ENCODE results near the gene ZSWIM1.
"Not testable (repeated sequence)": the region's sequence is repeated elsewhere in the genome, so short reads cannot be mapped to it uniquely, and the experiment has no call there.

The ZSWIM1 gene

DNA sequence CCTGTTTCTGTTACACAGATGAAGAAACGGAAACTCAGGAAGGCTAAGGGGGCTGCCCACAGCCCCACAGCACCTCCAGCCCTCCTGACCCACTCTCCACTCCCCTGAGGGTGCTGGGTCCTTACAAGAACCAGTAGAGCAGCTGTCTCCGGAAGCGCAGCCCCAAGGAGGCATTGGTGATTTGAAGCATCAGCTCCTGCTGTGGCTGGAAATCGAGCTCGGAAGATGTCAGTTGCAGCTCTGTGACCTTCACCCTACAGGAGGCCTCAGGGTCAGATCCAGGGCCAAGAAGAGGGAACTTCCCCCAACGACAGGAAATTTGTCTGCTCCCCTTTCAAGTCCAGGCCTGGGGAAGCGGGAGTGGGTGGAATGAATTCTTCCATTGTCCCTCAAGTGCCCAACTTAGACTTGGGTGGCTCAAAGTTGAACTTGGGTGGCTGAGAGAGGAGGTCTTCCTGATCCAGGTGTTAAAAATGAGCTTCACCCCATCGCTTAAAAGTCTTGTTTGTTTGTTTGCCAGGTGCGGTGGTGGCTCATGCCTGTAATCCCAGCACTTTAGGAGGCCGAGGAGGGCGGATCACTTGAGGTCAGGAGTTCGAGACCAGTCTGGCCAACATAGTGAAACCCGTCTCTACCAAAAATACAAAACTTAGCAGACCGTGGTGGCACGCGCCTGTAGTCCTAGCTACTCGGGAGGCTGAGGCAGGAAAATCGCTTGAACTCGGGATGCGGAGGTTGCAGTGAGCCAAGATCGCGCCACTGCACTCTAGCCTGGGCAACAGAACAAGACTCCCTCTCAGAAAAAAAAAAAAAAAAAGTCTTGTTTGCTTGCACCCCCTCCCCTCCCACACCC lies 29.0 kb downstream of the ZSWIM1 start:
- DNase-seq = no peak

DNA sequence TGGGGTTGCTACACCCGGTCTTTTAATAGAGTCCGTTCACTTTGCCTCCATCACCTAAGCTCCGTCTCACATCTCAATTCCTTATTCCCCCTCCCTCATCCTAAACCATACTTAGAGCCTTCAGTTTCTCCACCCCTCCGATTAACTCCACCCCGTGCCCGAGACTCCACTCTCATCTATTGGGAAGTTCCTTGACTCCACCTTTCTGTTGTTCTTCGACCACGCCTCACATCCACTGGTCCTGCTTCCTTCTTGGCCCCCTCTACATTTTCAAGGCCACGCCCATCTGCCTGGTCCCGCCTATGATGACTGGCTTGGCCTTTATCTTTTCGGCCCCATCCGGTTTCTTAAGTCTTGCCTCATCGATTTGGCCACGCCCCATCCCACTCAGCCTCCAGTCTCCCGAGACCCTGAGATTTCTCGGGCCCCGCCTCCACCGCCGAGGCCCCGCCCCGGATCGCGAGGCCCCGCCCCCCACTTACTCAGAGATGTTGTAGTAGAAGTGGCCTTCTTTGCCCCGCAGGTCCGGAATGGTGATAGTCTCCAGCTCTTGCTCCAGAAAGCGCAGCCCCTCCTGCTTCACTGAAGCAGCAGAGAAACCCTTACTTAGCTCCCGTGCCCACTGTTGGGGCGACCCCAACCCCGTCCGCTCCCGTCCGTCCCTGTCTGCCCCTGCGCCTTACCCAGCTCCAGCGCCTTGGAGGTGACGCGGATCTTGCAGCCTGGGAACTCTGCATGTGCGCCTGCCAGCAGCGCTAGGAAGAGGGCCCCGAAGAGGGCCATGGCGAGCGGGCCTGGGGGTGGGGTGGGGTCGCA lies 29.9 kb downstream of the ZSWIM1 start:
- no peak for DNase-seq

GRCh38 chr20:45911486-45912343 lies 30.7 kb downstream of the ZSWIM1 start, which contains the start of gene PLTP:
PLTP (minus strand) TSS chr20:45912155; CDS start chr20:45911452, 703 bp downstream.
- no peak for DNase-seq

- no peak for DNase-seq
These were observed 31.3 kb downstream of the ZSWIM1 start for GRCh38 chr20:45912344-45912682.

GRCh38 chr20:45913116-45913515 lies 32.1 kb downstream of the ZSWIM1 start:
- no peak for DNase-seq

DNA sequence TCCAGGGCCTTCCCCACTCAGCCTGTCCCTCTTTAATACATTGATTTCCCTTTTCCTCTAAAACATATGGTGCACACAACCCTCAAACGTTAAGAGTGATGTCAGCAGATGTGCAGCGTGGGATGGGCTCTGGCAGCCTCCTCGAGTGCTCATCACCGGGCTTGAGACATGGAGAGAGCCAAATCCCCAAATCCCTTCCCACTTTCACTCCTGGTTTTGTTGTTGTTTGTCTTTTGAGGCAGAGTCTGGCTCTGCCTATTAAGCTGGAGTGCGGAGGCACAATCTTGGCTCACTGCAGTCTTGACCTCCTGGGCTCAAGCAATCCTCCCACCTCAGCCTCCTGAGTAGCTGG lies 36.7 kb downstream of the ZSWIM1 start:
- no peak for DNase-seq

GRCh38 chr20:45918182-45918737 lies 37.2 kb downstream of the ZSWIM1 start:
- no peak for DNase-seq

DNA sequence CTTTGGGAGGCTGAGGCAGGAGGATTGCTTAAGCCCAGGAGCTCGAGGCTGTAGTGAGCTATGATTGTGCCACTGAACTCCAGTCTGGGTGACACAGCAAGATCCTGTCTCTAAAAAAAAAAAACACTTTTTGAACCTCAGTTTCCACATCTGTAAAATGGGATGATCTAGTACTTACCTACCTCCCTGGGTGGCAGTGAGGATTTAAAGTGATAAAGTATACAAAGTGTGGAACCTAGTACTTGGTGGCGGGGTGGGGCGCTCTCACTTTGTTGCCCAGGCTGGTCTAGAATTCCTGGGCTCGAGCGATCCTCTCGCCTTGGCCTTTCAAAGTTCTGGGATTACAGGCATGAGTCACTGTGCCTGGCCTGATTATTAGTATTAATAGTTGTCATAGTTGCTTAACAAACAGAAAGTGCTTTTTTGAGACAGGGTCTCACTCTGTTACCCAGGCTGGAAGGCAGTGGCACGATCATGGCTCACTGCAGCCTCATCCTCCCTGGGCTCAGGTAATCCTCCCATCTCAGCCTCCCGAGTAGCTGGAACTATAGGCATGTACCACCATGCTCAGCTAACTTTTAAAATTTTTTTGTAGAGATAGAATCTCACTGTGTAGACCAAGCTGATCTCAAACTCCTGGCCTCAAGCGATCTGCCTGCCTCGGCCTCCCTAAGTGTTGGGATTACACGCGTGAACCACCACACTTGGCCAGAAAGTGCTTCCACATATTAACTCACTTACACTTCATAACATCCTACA lies 37.9 kb downstream of the ZSWIM1 start:
- no peak for DNase-seq

DNA sequence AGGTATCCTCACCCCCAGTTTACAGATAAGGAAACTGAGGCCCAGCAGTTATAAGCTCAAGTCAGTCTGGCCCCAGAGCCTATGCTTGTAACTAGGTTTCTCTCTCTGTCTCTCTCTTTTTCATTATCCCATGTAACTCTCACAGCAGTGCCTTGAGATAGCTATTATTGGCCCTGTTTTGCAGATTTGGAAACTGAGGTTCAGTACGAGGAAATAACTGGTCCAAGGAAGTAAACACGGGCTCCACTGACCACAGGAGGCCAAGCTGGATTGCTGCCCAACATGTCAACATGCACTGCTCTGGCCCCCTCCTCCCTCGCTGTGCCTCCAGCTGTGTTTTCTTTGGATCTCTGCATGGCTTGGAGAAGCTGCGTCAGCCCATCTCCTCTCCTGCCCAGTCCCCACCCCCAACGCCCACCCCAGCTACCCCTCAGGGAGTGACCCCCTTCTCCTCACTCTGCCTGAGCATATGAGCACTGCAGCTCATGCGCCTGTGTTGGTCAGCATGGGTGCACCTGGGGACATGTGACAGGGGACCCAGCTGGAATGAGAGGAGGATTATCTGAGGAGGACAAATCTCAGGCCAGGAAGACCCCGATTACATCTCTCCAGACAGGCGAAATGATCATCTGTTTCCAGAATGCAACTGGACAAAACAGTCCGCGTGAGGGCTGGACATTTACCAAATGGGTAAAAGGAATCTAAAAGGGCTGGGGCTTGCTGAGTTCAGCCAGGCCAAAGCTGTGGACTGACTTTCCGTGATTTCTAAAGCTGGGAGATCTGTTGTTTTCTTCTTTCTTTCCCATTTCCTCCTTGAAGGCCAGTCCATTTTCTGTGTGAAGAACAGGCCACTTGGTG lies 38.7 kb downstream of the ZSWIM1 start:
- no peak for DNase-seq

- DNase-seq = no peak
These were observed 39.7 kb downstream of the ZSWIM1 start for GRCh38 chr20:45920462-45921336.

- DNase-seq = no peak
These were observed 40.5 kb downstream of the ZSWIM1 start for GRCh38 chr20:45921337-45922189.

GRCh38 chr20:45924391-45925261 lies 43.6 kb downstream of the ZSWIM1 start:
- DNase-seq = no peak

DNA sequence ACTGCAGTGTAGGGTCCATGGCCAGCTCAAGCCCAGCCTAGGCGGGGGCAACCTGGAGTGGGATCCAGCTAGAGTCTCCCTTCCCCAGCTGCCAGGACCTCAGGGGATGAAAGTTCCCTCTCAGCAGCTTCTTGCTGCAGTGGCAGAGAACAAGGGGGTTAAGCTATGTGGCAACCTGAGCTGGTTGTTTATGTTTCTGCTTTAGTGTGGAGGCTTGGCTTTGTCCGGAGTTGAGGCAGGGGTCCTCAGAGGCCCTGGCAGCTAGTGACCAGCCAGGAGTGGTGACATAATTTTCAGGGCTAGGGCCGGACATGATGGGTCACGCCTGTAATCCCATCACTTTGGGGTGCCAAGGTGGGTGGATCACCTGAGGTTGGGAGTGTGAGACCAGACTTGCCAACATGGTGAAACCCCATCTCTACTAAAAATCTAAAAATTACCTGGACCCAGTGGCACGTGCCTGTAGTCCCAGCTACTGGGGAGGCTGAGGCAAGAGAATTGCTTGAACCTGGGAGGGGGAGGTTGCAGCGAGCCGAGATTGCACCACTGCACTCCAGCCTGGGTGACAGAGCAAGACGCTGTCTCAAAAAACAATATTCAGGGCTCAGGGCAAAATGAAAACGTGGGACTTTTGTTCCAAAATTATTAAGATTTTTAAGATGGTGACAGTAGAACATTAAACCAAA lies 44.9 kb downstream of the ZSWIM1 start:
- no peak for DNase-seq

DNA sequence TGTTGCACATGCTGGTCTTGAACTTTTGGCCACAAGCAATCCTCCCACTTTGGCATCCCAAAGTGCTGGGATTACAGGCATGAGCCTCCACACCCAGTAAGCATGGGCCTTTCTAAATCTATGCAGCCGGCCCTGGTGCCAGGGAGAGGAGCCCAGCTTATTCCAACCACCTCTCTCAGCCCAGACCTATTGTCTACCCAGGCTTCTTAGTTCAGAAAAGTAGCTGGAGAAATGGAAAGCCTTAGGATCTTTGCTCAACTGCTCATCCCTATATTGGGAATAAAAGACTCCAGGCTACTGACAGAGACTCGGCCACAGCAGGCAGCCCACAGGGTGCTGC lies 45.7 kb downstream of the ZSWIM1 start:
- no peak for DNase-seq

DNA sequence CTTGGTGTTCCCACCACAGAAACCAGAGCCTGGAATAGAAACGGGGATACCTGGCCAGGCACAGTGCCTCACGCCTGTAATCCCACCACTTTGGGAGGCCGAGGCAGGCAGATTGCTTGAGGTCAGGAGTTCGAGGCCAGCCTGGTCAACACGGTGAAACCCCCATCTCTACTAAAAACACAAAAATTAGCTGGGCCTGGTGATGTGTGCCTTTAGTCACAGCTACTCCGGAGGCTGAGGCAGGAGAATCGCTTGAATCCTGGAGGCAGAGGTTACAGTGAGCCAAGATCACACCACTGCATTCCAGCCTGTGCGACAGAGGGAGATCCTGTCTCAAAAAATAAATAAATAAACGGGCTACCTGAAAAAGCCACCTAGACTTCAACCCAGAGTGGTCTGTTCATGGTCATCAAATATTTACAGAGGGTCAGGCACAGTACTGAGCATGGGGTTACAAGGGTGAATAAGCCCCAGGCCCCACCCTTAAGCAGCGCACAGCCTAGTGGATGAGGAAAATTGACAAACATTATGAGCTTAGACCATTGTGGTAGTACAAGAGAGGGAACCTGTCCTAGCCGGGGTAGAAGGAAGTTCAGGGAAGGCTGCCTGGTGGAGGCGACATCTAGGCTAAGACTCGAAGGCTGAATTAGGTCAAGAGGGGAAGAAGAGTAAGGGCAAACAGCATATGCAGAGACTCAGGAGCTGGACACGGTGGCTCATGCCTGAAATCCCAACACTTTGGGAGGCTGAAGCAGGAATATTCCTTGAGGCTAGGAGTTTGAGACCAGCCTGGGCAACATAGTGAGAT lies 46.2 kb downstream of the ZSWIM1 start:
- no peak for DNase-seq

GRCh38 chr20:45931680-45932079 lies 50.7 kb downstream of the ZSWIM1 start:
- DNase-seq = not testable (repeated sequence)

All from NCI-H748 treated with DMSO at 0.1 percent for 48 hours (cell line).